HPDE6-E6E7 (cell line): ENCODE data around the gene MAFG.

Source experiments
- DNase-seq: peaks from one replicate; pipeline ENCODE4 v3.0.0; 2011; ENCODE audit warnings: missing footprints; ENCODE audit errors: extremely low spot score

Gene MAFG

GRCh38 chr17:81939881-81940385, 12.4 kb upstream of the MAFG start:
- DNase-seq: no peak

DNA sequence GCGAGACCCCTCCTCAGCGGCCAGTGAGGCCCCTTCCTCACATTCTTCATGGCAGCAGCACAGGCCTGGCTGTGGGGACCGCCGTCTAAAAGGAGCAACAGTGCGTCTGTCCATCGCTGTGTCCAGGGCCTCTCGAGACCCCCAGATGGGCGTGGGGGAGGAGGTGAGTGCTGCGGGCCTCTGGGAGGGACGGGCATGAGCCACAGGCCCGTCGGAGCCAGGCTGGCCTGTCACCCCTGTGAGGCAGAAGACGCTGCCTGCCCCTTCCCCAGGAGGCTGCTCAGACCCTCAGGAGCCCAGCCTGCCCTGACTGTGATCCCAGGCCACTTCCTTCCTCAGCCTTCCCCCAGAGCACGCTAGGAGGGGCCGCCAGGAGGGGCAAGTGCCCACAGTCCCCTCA, 11.7 kb upstream of the MAFG start:
- no peak for DNase-seq

GRCh38 chr17:81935709-81936084, 8.2 kb upstream of the MAFG start:
- DNase-seq: no peak

DNA sequence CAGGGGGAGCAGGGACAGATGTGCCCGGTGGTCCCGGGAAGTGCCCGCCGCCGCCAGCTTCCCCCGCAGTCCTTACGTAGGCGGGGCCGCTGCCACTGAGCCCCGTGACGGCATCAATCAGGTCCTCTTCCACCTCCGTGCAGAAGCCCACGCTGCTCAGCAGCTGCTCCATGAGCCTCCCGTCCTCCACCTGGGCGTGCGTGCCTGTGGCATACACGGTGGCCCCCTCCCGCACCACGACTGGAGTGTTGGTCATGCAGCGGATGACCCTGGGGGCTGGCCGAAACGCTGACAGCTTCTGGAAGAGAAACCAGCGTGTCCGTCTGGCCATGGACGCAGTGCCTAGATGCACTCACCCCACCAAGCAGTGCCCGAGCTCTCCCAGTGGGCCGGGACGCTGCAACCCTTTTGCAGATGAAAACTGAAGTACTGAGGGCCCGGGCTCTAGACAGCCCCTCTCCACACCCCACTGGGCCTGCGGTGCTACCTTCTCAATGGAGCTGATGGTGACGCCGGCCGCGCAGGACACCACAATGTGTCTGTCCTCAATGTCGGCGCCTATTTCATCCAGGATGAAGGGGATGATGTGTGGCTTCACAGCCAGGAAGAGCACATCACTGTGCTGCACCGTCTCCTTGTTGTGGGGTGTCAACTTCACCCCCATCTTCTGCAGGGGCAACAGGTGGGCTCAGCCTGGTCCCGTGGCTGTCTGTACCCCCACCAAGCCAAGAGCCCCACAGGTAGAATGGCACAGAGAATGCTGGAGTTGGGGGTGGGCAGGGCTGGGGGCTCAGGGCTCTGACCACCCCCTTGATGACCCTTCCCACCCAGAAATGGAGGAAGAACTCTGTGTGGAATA, 7.5 kb upstream of the MAFG start:
- no peak for DNase-seq

DNA sequence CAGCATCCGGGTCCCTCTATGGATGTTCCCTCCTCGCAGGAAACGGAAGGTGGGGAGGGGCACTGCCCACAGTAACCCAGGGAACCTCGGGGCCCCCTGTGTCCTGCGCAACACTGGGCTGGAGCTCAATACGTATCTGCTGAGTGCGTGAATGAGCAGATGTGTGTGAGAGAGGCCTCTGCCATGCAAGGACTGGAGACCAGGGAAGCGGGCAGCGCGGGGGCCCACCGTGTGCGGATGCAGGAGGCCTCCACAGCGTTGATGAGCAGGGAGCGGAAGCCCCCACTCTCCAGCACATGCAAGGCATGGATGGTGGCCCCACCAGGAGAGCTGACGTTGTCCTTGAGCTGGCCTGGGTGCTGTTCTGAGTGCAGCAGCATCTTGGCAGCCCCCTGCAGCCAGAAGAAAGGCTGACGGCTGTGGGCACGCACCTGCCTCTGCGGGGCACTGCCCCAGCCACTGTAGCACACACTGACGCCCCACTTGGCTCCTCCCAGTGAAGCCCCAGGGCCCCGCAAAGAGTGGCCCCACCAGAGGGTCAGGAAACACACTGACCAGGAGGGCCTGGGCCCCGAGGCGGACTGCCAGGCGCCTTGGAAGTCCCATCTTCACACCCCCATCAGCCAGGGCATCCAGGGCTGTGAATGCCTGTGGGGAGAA, 6.7 kb upstream of the MAFG start:
- DNase-seq: no peak

DNA sequence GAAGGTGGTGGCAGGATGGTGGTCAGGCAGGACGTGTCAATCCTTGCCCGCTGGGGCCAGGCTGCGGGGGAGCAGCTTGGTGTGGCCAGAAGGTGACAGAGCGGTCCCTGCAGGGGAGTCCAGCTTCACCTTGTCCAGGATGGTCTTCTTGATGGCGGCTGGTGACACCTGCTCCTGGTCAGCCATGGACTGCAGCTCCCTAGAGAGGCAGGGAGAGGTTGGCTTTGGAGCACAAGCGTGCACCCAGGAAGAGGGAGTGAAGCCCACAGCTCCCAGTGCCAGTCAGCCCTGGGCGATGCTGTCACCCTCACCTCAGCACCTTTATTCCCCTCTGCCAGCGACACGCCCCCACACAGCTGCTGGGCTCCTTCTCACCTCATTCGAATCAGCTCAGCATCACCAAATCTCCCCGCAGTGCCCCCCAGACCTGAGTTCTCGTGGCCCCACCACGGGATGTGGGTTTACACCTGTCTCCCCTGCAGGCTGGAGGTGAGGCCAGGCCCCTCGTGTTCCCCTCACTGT, 5.7 kb upstream of the MAFG start:
- no peak for DNase-seq

DNA sequence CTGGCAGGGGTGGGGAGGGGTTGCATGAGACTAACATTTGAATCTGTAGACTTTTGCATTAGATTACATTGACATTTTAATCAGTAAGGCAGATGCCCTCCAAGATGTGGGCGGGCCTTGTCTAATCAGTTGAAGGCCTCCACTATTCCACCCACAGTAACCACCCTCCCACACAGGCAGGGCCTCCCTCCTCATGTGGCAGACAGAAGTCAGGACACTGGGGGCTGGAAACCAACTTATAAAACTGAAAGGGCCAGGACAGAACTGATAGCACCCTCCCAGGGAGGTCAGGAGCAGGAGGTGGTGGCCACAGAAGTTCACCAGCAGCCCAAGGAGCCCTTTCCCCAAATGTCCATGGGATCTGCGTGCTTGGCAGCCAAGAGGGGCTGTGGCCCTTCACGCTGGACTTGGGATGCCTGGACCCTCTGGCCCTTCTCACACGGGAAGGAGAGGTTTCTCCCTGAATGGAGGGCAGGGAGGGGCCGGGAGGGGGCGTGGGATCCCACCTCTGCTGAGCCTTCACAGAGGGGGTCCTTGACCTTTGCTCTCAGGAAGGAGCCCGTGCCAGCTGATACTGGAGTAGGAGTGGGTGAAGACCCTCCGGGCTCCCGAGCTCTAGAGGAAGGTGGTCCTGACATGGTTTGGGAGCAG, 4.9 kb upstream of the MAFG start:
- DNase-seq: no peak

- no peak for DNase-seq
These were observed 4.2 kb upstream of the MAFG start for GRCh38 chr17:81931557-81932332.

GRCh38 chr17:81931189-81931556, 3.6 kb upstream of the MAFG start:
- DNase-seq: no peak

DNA sequence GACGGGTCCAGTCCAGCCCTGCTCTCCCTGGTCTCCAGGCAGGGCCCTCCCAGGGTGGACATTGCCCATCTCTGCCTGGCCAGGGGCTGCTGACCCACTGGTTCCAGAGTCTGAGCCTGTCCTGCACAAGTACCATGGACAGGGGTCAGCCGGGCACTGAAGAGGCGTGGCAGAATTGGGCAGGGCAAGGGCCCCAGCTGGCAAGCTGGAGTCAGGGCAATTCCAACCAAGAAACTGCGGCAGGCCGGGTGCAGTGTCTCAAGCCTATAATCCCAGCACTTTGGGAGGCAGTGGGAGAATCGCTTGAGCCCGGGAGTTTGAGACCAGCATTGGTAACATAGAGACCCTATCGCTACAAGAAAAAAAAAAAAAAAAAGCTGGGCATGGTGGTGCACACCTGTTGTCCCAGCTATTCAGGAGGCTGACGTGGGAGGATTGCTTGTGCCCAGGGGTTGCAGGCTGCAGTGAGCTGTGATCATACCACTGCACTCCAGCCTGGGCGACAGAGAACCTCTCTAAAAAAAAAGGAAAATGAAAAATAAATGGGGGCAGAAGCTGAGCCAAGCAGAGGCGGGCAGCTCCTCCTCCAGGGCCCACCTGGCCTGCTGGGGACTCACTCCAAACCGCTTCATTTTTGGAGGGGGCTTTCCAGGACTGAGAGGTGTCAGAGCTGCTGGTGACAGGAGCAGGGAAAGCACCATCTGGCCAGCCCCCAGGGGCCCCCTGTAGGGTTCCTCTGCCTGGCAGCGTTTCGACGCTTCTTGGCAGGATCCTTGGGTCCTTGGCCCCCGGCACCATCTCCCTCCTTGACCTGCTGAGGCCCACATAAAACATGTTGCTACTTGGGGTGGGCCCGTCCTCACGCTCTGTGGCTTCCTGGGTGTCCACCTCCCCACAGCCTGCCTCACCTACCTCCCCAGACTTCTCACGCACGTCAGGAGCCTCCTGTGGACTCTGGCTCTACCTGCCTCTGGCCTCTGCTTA, 2.9 kb upstream of the MAFG start:
- no peak for DNase-seq

DNA sequence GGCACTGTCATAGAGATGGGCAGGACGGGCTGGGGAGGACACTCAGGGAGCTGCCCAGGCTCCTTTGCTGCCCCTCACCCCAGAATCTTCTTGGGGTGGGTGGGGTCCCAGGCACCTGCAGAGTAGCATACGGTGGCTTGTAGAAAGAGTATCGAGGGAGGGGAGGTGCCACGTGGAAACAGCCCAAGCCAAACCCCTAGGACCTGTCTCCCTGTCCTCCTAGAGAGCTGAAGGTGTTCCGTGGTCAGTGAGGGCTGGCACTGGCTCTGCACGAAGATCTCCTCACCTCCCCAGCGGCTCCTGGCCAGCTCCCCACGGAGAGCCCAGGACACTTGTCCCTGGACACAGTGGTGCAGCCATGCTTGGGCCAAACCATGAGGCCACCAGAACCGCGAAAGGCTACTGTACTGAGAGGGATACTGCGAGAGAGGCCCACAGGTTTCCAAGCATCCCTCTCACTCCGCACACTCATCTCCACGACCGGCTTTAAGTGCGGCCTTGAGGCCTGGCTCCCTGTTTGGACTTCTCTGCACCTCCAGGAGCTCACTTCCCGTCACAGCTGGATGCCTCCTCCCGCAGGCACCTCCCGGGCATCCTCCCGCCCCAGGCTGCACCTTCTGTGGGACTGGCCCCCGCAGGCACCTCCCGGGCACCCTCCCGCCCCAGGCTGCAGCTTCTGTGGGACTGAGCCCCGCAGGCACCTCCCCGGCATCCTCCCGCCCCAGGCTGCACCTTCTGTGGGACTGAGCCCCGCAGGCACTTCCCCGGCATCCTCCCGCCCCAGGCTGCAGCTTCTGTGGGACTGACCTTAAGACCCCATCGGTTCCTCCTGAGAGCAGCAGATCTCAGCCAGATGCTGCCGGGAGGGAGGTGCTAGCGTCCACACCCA, 2.0 kb upstream of the MAFG start:
- DNase-seq: no peak

DNA sequence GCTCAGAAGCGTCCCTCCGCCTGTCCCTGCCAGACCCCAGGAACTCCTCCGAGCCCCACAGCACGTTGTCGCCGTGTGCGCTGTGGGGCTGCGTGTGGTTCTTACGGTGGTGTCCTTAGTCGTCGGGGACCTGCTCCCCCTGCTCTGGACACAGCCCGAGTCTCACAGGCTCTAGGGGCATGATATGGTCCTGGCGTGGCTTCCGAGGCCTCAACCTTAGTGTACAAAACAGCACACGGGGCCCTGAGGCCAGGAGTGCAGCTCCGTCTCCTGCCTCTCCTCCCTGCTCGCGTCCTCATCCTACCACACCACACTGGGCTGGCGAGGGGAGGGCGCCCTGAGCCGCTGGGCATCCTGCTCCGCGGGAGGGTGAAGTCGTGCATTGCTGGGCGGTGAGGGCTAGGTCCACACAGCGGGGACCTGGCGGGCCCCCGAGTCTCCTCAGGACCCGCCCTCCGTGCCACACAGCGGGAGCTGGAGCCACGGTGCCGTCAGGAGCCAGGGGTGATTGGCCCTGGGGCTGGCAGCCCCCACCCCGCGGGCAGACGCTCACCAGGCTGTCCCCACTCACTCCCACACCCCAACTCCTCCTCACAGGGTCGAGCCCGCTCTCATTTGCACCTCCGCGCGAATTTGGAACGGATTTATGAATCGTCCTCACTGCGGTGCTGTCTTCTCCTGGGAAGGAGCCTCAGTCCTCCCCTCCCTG, 1.2 kb upstream of the MAFG start:
- DNase-seq: no peak

DNA sequence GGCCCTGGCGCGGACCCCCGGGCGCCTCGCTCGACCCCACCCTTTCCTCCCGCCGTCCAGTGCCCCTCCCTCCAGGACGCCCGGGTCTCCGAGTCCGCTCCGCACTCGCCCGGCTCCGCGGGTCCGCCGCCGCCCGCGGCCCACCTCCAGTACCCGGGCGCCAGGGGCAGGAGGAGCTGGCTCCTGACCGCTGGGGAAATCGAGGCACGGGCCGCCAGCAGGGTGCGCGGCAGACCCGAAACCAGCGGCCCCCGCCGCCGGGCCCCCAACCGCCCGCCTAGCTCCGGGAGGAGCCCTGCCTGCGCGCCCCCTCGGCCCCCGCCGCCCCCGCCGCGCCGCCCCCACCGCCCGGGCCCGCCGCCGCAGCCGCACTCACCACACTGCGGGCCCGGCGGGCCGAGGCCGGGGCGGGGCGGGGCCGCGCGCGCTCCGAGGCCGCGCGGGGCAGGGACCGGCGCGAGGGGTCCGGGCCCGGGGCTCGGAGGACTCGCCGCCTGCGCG, 333 bp downstream of the MAFG start:
- DNase-seq: no peak

- no peak for DNase-seq
These were observed 934 bp downstream of the MAFG start for GRCh38 chr17:81926451-81927151.

GRCh38 chr17:81925860-81926450, 1.6 kb downstream of the MAFG start:
- no peak for DNase-seq

DNA sequence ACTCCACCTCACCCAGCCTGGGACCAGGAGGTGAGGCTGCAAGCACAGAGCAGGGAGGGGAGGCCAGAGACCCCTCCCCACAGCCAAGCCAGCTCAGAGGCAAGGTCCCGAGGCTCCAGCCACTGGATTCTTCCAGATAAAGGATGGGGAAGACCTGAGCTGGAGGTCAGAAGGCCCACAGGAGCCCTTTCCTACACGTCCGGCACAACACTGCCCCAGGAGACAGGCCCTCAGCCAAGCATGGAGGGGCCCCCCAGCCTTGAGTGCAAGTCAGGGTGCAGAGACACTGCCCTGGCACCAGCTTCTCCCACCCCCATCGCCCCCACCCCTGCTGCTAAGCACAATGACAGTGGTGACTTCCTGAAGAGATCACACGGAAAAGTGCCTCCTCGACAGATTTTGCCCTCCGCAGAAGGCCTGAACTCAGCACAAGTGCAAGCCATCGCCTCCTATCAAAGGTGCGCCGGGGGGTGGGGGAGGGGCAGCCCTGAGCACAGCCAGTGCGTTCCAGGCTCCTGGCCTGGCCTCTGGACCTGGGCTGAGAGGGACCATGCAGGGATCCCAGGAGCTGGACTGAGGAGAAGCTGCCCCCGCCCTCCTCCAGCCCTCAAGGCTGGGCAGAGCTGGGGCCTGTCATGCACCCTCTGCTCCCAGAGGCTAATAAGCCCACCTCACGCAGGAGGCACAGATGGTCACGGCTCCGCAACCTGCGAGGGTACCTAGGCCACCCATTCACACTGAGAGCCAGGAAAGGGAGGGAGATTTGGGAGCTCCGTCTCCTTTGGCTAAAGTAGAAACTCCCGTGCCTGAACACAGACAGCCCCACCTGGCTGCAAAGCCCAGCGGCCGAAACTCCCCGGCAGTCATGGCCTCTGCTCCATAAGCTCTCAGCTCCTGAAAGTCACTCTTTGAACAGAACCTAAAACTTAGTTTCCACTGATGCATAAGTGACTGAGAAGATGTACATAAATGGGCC, 2.7 kb downstream of the MAFG start:
- no peak for DNase-seq
